Measurements from ENCODE around the gene CD38. TPM values are rescaled to one million over a fixed set of nuclear protein-coding genes. Genes with fewer than 3 reads are reported as not detected.
"Not testable (repeated sequence)": the region's sequence is repeated elsewhere in the genome, so short reads cannot be mapped to it uniquely, and the experiment has no call there.

The CD38 gene
- total RNA-seq, 1 donor = under 0.01 TPM

- no peak for TF ChIP-seq CTCF (IDR thresholded peaks at IDR 0.05; ENCODE audit: insufficient read depth, low read depth, low read length)
- no peak overlapping the region for H3K4me3 ChIP-seq (ENCODE audit: low read depth, low read length)
- DNase-seq (ENCODE audit: low read depth) = no peak
Observed at GRCh38 chr4:15794426-15794825, 16.3 kb downstream of the CD38 start.

DNA sequence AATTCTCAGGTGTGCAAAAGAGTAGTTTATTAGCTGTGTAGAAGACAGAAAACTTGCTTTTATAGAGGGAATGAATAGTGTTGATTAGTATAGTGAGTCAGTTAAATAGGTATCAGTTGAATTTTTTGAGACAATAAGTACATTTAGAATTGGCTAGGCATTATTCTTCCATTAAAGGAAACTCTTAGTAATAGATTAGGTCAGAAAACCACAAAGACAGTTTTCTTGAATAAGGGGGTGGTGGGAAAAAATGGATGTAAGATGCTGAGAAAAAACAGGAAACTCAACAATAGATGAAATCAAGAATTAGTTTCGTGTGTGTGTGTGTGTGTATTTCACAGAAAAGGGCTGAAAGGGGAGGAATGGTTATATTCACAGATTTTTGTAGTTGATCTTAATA lies 16.8 kb downstream of the CD38 start:
- DNase-seq (ENCODE audit: low read depth) = no peak
- no peak overlapping the region for H3K4me3 ChIP-seq (ENCODE audit: low read depth, low read length)
- TF ChIP-seq CTCF (IDR thresholded peaks at IDR 0.05; ENCODE audit: insufficient read depth, low read depth, low read length) = no peak

- no peak for DNase-seq (ENCODE audit: low read depth)
- no peak overlapping the region for H3K4me3 ChIP-seq (ENCODE audit: low read depth, low read length)
- TF ChIP-seq CTCF (IDR thresholded peaks at IDR 0.05; ENCODE audit: insufficient read depth, low read depth, low read length) = no peak
Observed at GRCh38 chr4:15797320-15797719, 19.2 kb downstream of the CD38 start.

DNA sequence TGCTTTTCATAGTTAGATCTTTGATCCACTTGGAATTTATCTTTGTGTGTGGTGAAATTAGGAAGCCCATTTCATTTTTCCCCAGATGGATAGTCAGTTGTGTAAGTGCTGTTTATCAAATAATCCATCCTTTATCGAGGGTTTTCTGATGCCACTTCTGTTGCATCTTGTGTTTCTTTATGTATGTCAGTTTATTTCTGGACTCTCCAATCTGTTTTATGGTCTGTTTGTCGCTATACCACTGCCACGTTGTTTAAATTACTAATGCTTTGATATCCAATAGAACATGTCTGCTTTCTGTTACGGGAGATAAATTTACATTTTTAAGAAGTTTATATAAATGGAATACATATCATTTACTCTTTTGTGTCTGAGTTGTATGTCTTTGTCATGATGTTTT lies 21.0 kb downstream of the CD38 start:
- no peak for TF ChIP-seq CTCF (IDR thresholded peaks at IDR 0.05; ENCODE audit: insufficient read depth, low read depth, low read length)
- DNase-seq (ENCODE audit: low read depth) = no peak
- H3K4me3 ChIP-seq (ENCODE audit: low read depth, low read length) = no peak overlapping the region

- no peak overlapping the region for H3K4me3 ChIP-seq (ENCODE audit: low read depth, low read length)
- TF ChIP-seq CTCF (IDR thresholded peaks at IDR 0.05; ENCODE audit: insufficient read depth, low read depth, low read length) = no peak
- no peak for DNase-seq (ENCODE audit: low read depth)
Observed at GRCh38 chr4:15799701-15800100, 21.6 kb downstream of the CD38 start.

GRCh38 chr4:15802497-15802896 lies 24.4 kb downstream of the CD38 start:
- DNase-seq (ENCODE audit: low read depth); H3K4me3 ChIP-seq (ENCODE audit: low read depth, low read length): not testable (repeated sequence)

GRCh38 chr4:15805583-15806517 lies 27.7 kb downstream of the CD38 start:
- DNase-seq (ENCODE audit: low read depth) = peak; percentile 65
- TF ChIP-seq CTCF (IDR thresholded peaks at IDR 0.05; ENCODE audit: insufficient read depth, low read depth, low read length) = peak; percentile 80

More at GRCh38 chr4:15805583-15806517, 27.7 kb downstream of the CD38 start:
- no peak overlapping the region for H3K4me3 ChIP-seq (ENCODE audit: low read depth, low read length)

Data from fibroblast of villous mesenchyme (primary cell).